Adrenal gland (tissue), 12 donors: Measurements from ENCODE around the gene HHATL. TPM values are rescaled to one million over a fixed set of nuclear protein-coding genes. Genes with fewer than 3 reads are reported as not detected.

Experiments
- DNase-seq, 7 donors: peaks; one replicate each; pipeline ENCODE4 v3.0.0-alpha.2; 2019 to 2020
- H3K27ac ChIP-seq, 5 donors: fragments of 200-600 bp; sonication (generic) in 4 of 5; 1 replicate in 3 of 5; 2 replicates in 2 of 5; pipeline versions ENCODE4 v1.5.1 to v1.8.0; 2016 to 2020; ENCODE audit warnings: mild to moderate bottlenecking in 1 of 5
- H3K27me3 ChIP-seq: fragments of 200-600 bp; 2 replicates; pipeline ENCODE4 v1.8.0; 2021
- H3K36me3 ChIP-seq, 2 donors: fragments of 200-600 bp; replicated peaks in 1 of 2; 1 replicate in 1 of 2; 2 replicates in 1 of 2; pipeline versions ENCODE4 v1.5.1 to v1.8.0; 2018 to 2022
- H3K4me1 ChIP-seq, 2 donors: fragments of 200-600 bp; replicated peaks in 1 of 2; 1 replicate in 1 of 2; 2 replicates in 1 of 2; pipeline versions ENCODE4 v1.5.1 to v1.8.0; 2018 to 2021
- H3K4me3 ChIP-seq, 4 donors: fragments of 200-600 bp; sonication (generic) in 3 of 4; one replicate each; pipeline ENCODE4 v1.5.1; 2016 to 2018
- H3K9me3 ChIP-seq, 3 donors: fragments of 200-600 bp; sonication (generic) in 1 of 3; replicated peaks in 1 of 3; 1 replicate in 2 of 3; 2 replicates in 1 of 3; pipeline versions ENCODE4 v1.5.1 to v1.8.0; 2016 to 2021
- POLR2A ChIP-seq, 2 donors: fragments of 450-650 bp; IDR thresholded peaks; one replicate each; pipeline ENCODE4 v1.6.1; 2017; ENCODE audit warnings: antibody characterized with exemption in 2 of 2, mild to moderate bottlenecking in 2 of 2, moderate library complexity in 1 of 2
- WGBS, 4 donors: extraction: QIAGEN DNeasy Blood & Tissue Kit in 2 of 4; methylation state at CpG; one replicate each; pipeline versions ENCODE4 v1.1.5 to v1.1.7; 2013 to 2017; 5-methylcytosine and 5-hydroxymethylcytosine counted together
- intact Hi-C, 2 donors: fragments of 100-400 bp; cut with DNase I; formaldehyde crosslinking; loops; one replicate each; pipeline versions ENCODE4 v1.14.1 to v1.15.0; 2022 to 2023
- polyA plus RNA-seq, 3 donors: library from polyadenylated mRNA; stranded (reverse); fragments of 200-250 nt in 2 of 3; fragments of 350-450 nt in 1 of 3; fragmentation: Illumina TruSeq in 1 of 3; extraction: RNeasy Lipid Tissue Mini Kit (QIAGEN cat#74804) in 1 of 3; gene quantifications; one replicate each; pipeline ENCODE4 v1.2.3, GENCODE V29; 2013 to 2014
- total RNA-seq, 9 donors: library from RNA; depleted of rRNA in 4 of 9; stranded (reverse); fragments of >200 nt in 4 of 9; fragments of 120-200 nt in 1 of 9; fragmentation: NEBNext Ultra II Directional in 1 of 9; extraction: Animal tissue kit (Norgen Biotek cat#: 25700) in 1 of 9; gene quantifications; one replicate each; pipeline versions ENCODE4 v1.1.0 to v1.2.4, GENCODE V29; 2013 to 2023
- TF ChIP-seq, protein P1 (sequence below), 6 experiments: fragments of 450-650 bp in 4 of 6; fragments of 200-600 bp in 2 of 6; sonication (generic) in 1 of 6; IDR thresholded peaks; 1 replicate in 5 of 6; 2 replicates in 1 of 6; pipeline versions ENCODE4 v1.5.1 to v1.8.0; 2016 to 2021; ENCODE audit warnings: antibody characterized with exemption in 6 of 6, mild to moderate bottlenecking in 2 of 6, moderate library complexity in 1 of 6
- donor health status: healthy with polysubstance abuse.
- donor health status: Bipolar disorder and iron deficiency.
- donor health status: DM: yes; HTN: yes; CAD: no.
- donor health status: DM: no; HTN: no; CAD: no.
- donor health status: DM: no; HTN: no; CAD: no.
- donor health status: DM: yes; HTN: yes; CAD: no.

HHATL gene
- total and polyA plus RNA-seq, 12 donors = 0.18 to 4.5 (median 0.73) TPM; not detected in 2

DNA sequence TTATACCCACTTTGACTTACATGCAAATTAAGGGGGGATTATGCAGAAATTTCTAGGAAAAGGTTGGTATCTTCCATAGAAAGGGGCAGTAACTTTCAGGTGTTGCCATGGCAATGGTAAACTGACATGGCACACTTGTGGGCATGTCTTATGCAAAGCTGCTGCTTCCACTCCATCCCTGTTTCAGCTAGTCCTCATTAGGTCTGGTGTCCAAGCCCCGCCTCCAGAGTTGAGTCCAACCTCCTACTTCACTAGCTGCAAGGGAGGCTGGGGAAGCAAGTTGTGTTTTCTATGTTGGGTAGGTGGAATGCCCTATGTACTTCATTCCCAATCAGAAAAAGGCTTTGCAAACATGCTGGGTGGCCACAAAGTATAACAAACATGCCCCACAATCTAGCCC, 31.9 kb downstream of the HHATL start:
- Histone ChIP-seq H3K4me1 (peaks cover 0 to 6% of the 10 kb centered on the region in 2 donors), H3K27me3 (no peaks in the 10 kb centered on the region), H3K27ac (no peak overlapping the region), H3K9me3 (no peaks in the 10 kb centered on the region), H3K4me3 (no peak overlapping the region), H3K36me3 (no peaks in the 10 kb centered on the region)
- intact Hi-C loops = no loop called here
- DNase-seq = peak in 1 of 7 donors; percentile 18
- TF ChIP-seq POLR2A (IDR thresholded peaks at IDR 0.05) = no peak
- TF ChIP-seq, protein P1, sequence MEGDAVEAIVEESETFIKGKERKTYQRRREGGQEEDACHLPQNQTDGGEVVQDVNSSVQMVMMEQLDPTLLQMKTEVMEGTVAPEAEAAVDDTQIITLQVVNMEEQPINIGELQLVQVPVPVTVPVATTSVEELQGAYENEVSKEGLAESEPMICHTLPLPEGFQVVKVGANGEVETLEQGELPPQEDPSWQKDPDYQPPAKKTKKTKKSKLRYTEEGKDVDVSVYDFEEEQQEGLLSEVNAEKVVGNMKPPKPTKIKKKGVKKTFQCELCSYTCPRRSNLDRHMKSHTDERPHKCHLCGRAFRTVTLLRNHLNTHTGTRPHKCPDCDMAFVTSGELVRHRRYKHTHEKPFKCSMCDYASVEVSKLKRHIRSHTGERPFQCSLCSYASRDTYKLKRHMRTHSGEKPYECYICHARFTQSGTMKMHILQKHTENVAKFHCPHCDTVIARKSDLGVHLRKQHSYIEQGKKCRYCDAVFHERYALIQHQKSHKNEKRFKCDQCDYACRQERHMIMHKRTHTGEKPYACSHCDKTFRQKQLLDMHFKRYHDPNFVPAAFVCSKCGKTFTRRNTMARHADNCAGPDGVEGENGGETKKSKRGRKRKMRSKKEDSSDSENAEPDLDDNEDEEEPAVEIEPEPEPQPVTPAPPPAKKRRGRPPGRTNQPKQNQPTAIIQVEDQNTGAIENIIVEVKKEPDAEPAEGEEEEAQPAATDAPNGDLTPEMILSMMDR (IDR thresholded peaks at IDR 0.05) = no peak
- 67 to 94% (median 92%) methylated on average over 1 of the region's 1 CpG; no CpG with 5 or more reads in 1 of the 4 donors for WGBS, 4 donors

DNA sequence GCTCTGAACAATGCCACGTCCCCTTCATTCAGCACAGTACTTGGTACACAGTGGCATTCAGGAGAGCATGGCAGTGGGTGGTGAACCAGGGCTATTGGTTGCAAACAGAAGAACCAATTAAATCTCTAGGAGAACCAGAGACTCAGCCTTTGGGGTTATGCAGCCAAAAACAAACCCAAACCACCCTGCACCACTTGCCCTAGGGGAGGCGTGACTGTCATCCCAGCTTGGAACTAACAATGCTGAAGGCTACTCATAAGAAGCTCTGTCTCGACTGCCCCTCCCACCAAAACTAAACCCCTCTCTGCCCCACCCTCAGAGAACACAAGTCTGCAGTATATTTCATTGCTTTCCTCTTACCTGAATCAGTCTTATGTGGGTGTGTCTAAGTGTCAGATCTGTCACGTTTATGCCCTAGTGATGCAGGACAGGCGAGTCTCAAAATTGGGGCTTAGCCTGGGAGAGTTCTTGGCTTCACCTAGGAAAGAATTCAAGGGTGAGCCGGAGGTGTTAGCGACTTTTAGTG, 32.5 kb downstream of the HHATL start:
- TF ChIP-seq, protein P1 (IDR thresholded peaks at IDR 0.05) = no peak
- no peak for TF ChIP-seq POLR2A (IDR thresholded peaks at IDR 0.05)
- Histone ChIP-seq H3K27me3 (no peaks in the 10 kb centered on the region), H3K36me3 (no peaks in the 10 kb centered on the region), H3K4me1 (peaks cover 0 to 6% of the 10 kb centered on the region in 2 donors), H3K9me3 (no peaks in the 10 kb centered on the region), H3K4me3 (no peak overlapping the region), H3K27ac (no peak overlapping the region)
- DNase-seq = peak in 1 of 7 donors; percentile 16
- intact Hi-C loops = no loop called here
- WGBS, 4 donors = 77 to 88% (median 83%) methylated on average over 7 of the region's 7 CpGs

DNA sequence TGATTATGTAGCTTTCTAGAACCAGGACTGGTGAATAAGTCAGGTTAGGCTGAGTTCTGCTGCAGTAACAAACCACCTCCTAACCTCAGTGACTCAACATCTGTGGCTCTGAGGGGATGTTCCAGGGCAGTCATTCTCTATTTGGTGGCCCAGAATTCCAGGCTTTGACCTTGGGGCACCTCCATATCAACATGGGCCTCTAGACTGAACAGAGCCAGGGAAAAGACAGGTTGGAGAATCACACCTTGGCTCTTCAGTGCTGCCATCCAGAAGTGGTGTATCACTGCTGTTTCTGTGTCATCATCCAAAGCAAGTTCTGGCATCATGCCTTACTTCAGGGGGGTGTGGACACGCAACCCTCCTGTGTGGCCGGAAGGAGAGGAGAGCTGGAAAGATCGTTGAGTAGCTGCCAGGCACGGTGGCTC, 33.8 kb downstream of the HHATL start:
- H3K27me3 ChIP-seq = no peaks in the 10 kb centered on the region
- TF ChIP-seq, protein P1 (IDR thresholded peaks at IDR 0.05) = no peak
- no peak for TF ChIP-seq POLR2A (IDR thresholded peaks at IDR 0.05)
- WGBS, 4 donors = 73 to 84% (median 78%) methylated on average over 4 of the region's 4 CpGs
- H3K36me3 ChIP-seq = no peaks in the 10 kb centered on the region
- H3K27ac ChIP-seq = no peak overlapping the region
- intact Hi-C loops = no loop called here
- no peak overlapping the region for H3K4me3 ChIP-seq
- H3K4me1 ChIP-seq = peaks cover 0 to 6% of the 10 kb centered on the region in 2 donors
- no peaks in the 10 kb centered on the region for H3K9me3 ChIP-seq
- peak in 3 of 7 donors; percentile 16 to 51 (median 34) for DNase-seq

DNA sequence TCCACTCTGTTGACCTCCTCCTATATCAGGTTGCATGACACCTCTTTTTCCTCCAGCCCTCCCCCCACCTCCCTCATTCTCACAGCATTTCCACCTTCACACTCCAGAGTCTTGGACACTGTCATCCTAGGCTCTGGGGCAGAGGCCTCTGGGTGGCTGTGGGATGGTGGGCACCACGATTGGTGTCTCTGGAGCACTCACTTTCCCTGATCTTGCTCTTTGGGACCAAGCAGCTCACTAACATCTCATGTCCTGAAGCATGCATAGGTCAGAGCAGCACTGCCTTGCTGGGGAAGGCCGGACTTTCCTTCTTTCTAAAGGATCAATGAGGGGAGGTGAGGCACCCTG, 34.2 kb downstream of the HHATL start:
- no peaks in the 10 kb centered on the region for H3K27me3 ChIP-seq
- 82 to 92% (median 91%) methylated on average over 2 of the region's 2 CpGs for WGBS, 4 donors

More for the DNA sequence above, 34.2 kb downstream of the HHATL start:
- Histone ChIP-seq H3K36me3 (no peaks in the 10 kb centered on the region), H3K4me3 (no peak overlapping the region), H3K27ac (no peak overlapping the region), H3K9me3 (no peaks in the 10 kb centered on the region), H3K4me1 (peaks cover 0 to 6% of the 10 kb centered on the region in 2 donors)
- intact Hi-C loops = no loop called here
- DNase-seq = peak in 2 of 7 donors; percentile 22 to 44
- TF ChIP-seq, protein P1 (IDR thresholded peaks at IDR 0.05) = no peak
- no peak for TF ChIP-seq POLR2A (IDR thresholded peaks at IDR 0.05)
